ENCODE results near the gene IL1R2. TPM values are rescaled to one million over a fixed set of nuclear protein-coding genes. Genes with fewer than 3 reads are reported as not detected.
A peak's percentile ranks its signal among the peaks of the same experiment; 100 is the strongest.

IL1R2 gene
- total and polyA plus RNA-seq, 2 experiments from 2014 or later: 0.22 to 1.2 TPM

DNA sequence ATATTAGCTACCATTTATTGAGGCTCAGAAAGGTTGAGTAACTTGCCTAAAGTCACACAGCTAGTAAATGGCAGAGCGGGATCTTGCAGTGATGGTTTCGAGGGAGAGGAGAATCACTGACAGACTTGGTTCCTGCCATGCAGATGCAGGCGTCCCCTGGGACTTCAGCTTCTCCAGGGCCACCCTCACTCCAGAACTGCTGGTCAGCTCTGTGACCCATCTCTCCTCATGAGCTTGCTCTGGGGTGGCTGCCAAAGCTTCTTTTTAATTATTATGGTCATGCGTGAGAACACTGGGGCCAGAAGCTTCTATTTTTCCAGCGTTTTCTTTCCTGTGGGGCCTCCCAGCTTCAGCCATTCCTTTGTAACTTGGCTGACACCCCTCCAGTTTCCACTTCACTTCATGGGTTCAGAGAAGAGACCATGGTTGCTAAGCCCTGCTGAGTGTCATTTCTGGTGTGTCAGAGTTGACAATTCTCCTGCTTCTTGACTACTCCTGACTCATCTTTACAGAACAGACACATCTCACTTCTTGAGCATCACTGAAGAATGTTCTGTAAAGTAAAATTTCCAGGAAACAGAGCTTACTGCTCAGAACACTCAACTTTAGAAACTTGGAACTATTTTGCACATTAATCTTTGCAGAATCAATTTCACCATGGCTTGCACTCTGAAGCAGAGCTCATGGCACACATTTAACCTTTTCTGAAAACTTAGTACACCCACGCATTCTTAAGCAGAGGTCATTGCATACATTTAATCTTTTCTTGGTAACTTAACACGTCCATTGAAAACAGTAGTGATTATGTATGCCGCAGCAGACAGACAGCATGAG lies 70.4 kb downstream of the IL1R2 start:
- Histone ChIP-seq H3K27me3 (replicated peaks; ENCODE audit: insufficient read depth) (no peaks in the 10 kb centered on the region), H3K4me2 (ENCODE audit: unreplicated experiment) (peak overlapping the region; percentile 79), H3K4me3 (no peak overlapping the region; the same call in 1 of the 2 replicates), H3K4me1 (ENCODE audit: insufficient read depth) (peaks cover 59% of the 10 kb centered on the region), H2AFZ (no peak overlapping the region), H3K9me3 (ENCODE audit: low read depth) (no peaks in the 10 kb centered on the region), H3K79me2 (ENCODE audit: insufficient read depth) (no peaks in the 10 kb centered on the region), H3K9me2 (ENCODE audit: insufficient read depth) (no peaks in the 10 kb centered on the region), H3F3A (ENCODE audit: insufficient read depth) (peaks cover 47% of the 10 kb centered on the region), H3K9ac (peak overlapping the region; percentile 89), H3K27ac (peak overlapping the region; percentile 100), H3K36me3 (ENCODE audit: low read depth) (no peaks in the 10 kb centered on the region), H4K20me1 (ENCODE audit: insufficient read depth) (no peaks in the 10 kb centered on the region)
- DNase-seq: peak; percentile 94
- TF ChIP-seq EZH2phosphoT487 (IDR thresholded peaks at IDR 0.05; ENCODE audit: insufficient read depth, low read depth): no peak
- TF ChIP-seq EZH2 (IDR thresholded peaks at IDR 0.05; ENCODE audit: insufficient read depth, poor library complexity, severe bottlenecking): no peak
- 9 to 13% methylated on average over 8 of the region's 8 CpGs for WGBS, 2 experiments (ENCODE audit: low coverage in 1 of 2, low lambda C conversion rate in 2 of 2, missing lambda C conversion rate in 2 of 2)
- in situ Hi-C loops (cut with MboI): no loop called here

DNA sequence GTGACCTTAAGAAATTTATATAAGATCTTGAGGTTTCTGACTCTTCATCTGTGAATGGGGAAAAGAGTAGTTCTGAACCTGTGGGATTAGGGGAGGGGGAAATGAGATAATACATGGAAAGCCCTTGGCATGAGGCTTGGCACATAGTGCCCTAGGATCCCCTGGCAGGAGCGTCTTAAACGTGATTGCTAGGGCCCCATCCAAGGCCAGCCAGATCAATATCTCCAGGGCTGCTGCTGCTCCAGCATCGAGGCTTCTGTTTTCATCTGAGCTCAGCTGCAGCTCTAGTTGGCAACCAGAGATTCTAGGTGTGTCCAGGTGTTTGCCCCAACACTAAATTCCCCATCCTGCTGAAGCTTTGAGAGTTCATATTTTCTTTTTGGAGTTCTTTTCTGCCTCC lies 71.0 kb downstream of the IL1R2 start:
- Histone ChIP-seq H3K4me1 (ENCODE audit: insufficient read depth) (peaks cover 59% of the 10 kb centered on the region), H2AFZ (no peak overlapping the region), H3K4me2 (ENCODE audit: unreplicated experiment) (peak overlapping the region; percentile 79), H3F3A (ENCODE audit: insufficient read depth) (peaks cover 47% of the 10 kb centered on the region), H4K20me1 (ENCODE audit: insufficient read depth) (no peaks in the 10 kb centered on the region), H3K36me3 (ENCODE audit: low read depth) (no peaks in the 10 kb centered on the region), H3K4me3 (no peak overlapping the region; the same call in 1 of the 2 replicates), H3K9me2 (ENCODE audit: insufficient read depth) (no peaks in the 10 kb centered on the region), H3K79me2 (ENCODE audit: insufficient read depth) (no peaks in the 10 kb centered on the region), H3K9me3 (ENCODE audit: low read depth) (no peaks in the 10 kb centered on the region), H3K27me3 (replicated peaks; ENCODE audit: insufficient read depth) (no peaks in the 10 kb centered on the region), H3K27ac (peak overlapping the region; percentile 100), H3K9ac (peak overlapping the region; percentile 89)
- 36 to 40% methylated on average over 3 of the region's 3 CpGs for WGBS, 2 experiments (ENCODE audit: low coverage in 1 of 2, low lambda C conversion rate in 2 of 2, missing lambda C conversion rate in 2 of 2)
- in situ Hi-C loops (cut with MboI): no loop called here
- DNase-seq: no peak
- TF ChIP-seq EZH2 (IDR thresholded peaks at IDR 0.05; ENCODE audit: insufficient read depth, poor library complexity, severe bottlenecking): no peak
- TF ChIP-seq EZH2phosphoT487 (IDR thresholded peaks at IDR 0.05; ENCODE audit: insufficient read depth, low read depth): no peak

DNA sequence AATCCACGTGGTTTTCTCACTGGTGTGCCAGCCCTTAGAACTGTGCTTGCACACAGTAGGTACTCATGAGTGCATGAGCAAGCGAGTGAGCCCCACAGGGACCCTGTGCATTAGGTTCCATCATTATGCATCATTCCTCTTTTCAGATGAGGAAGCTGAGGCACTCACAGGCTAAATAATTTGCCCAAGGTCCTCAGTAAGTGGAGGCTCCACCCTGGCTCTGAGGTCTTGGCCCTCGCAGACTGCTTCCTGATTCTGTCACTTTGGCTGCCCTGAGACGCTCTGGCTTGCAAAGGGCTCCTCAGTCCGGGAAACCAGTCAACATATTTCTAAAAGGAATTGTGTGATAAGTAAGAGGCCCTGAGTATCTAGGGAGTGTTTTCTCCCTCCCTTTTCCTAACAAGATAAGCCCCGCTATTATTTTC lies 71.7 kb downstream of the IL1R2 start:
- Histone ChIP-seq H3K79me2 (ENCODE audit: insufficient read depth) (no peaks in the 10 kb centered on the region), H3K36me3 (ENCODE audit: low read depth) (no peaks in the 10 kb centered on the region), H2AFZ (no peak overlapping the region), H3F3A (ENCODE audit: insufficient read depth) (peaks cover 47% of the 10 kb centered on the region), H3K9ac (peak overlapping the region; percentile 89), H3K4me1 (ENCODE audit: insufficient read depth) (peaks cover 59% of the 10 kb centered on the region), H4K20me1 (ENCODE audit: insufficient read depth) (no peaks in the 10 kb centered on the region), H3K4me2 (ENCODE audit: unreplicated experiment) (peak overlapping the region; percentile 79), H3K27ac (peak overlapping the region; percentile 100), H3K4me3 (peak overlapping the region; percentile 41), H3K9me2 (ENCODE audit: insufficient read depth) (no peaks in the 10 kb centered on the region), H3K27me3 (replicated peaks; ENCODE audit: insufficient read depth) (no peaks in the 10 kb centered on the region), H3K9me3 (ENCODE audit: low read depth) (no peaks in the 10 kb centered on the region)
- peak; percentile 87 for DNase-seq
- no peak for TF ChIP-seq EZH2 (IDR thresholded peaks at IDR 0.05; ENCODE audit: insufficient read depth, poor library complexity, severe bottlenecking)
- no peak for TF ChIP-seq EZH2phosphoT487 (IDR thresholded peaks at IDR 0.05; ENCODE audit: insufficient read depth, low read depth)
- in situ Hi-C loops (cut with MboI): no loop called here
- 11 to 15% methylated on average over 6 of the region's 6 CpGs for WGBS, 2 experiments (ENCODE audit: low coverage in 1 of 2, low lambda C conversion rate in 2 of 2, missing lambda C conversion rate in 2 of 2)

DNA sequence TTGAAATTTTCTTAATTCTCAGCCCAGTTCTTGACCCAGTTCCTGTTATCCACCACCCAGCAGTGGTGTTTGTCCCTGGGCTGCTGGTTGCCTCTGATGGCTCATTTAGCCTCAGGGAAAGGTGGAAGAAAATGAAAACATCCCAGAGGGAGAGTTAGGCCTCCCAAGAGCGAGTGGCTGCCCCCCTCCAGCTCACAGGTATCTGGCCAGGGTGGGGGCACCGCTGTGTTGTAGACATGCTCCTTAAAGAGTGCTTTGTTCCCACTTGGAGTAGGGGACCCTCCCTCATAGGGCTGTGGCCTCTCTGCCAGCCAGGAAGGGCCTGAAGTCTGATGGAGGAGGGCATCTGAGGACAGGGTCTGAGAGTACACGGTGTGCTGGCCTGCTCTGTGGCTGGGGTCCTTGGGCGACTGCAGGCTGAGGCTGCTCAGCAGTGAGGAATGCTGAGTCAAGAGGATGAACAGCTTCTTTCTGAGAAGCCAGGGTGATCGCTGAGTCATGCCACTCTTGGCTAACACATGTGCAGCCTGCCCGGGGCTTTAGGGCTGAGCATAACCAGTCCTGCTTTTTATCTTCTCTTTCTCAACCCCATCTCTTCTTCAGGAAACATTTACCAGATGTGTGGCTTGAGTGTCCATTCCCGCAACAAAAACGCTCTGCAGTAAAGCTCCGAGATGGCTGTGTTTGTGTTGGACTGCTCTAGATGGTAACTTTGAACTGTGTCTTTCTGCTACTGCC lies 72.3 kb downstream of the IL1R2 start:
- in situ Hi-C loops (cut with MboI): no loop called here

More for the DNA sequence above, 72.3 kb downstream of the IL1R2 start:
- Histone ChIP-seq H3K9me3 (ENCODE audit: low read depth) (no peaks in the 10 kb centered on the region), H3K27me3 (replicated peaks; ENCODE audit: insufficient read depth) (no peaks in the 10 kb centered on the region), H3K9ac (peak overlapping the region; percentile 89), H2AFZ (0 out of 2 replicates have a peak overlapping the region, but pooled peaks have one; percentile 15), H3K36me3 (ENCODE audit: low read depth) (no peaks in the 10 kb centered on the region), H3K9me2 (ENCODE audit: insufficient read depth) (no peaks in the 10 kb centered on the region), H3K79me2 (ENCODE audit: insufficient read depth) (no peaks in the 10 kb centered on the region), H3K4me3 (peak overlapping the region; percentile 57), H4K20me1 (ENCODE audit: insufficient read depth) (no peaks in the 10 kb centered on the region), H3K27ac (peak overlapping the region; percentile 100), H3K4me1 (ENCODE audit: insufficient read depth) (peaks cover 57% of the 10 kb centered on the region), H3F3A (ENCODE audit: insufficient read depth) (peaks cover 47% of the 10 kb centered on the region), H3K4me2 (ENCODE audit: unreplicated experiment) (peak overlapping the region; percentile 91)
- TF ChIP-seq EZH2phosphoT487 (IDR thresholded peaks at IDR 0.05; ENCODE audit: insufficient read depth, low read depth): no peak
- TF ChIP-seq EZH2 (IDR thresholded peaks at IDR 0.05; ENCODE audit: insufficient read depth, poor library complexity, severe bottlenecking): no peak
- peak; percentile 100 for DNase-seq
- WGBS, 2 experiments (ENCODE audit: low coverage in 1 of 2, low lambda C conversion rate in 2 of 2, missing lambda C conversion rate in 2 of 2): 6 to 9% methylated on average over 9 of the region's 9 CpGs
